ENCODE results near the gene TPGS1.

TPGS1 gene

GRCh38 chr19:542173-542866 lies 35.0 kb downstream of the TPGS1 start:
- DNase-seq: no peak

- no peak for DNase-seq
These were observed 36.8 kb downstream of the TPGS1 start, which contains the start of gene GZMM for GRCh38 chr19:543910-544608. TSS of gene GZMM (plus strand) at chr19:544053. CDS start at chr19:544072, 19 bp downstream.

- no peak for DNase-seq
These were observed 39.8 kb downstream of the TPGS1 start for GRCh38 chr19:547117-547516.

GRCh38 chr19:547836-548720 lies 40.8 kb downstream of the TPGS1 start:
- no peak for DNase-seq

GRCh38 chr19:548886-549830 lies 41.9 kb downstream of the TPGS1 start:
- no peak for DNase-seq

GRCh38 chr19:554817-555216 lies 47.5 kb downstream of the TPGS1 start:
- no peak for DNase-seq

GRCh38 chr19:555474-555808 lies 48.1 kb downstream of the TPGS1 start:
- no peak for DNase-seq

GRCh38 chr19:556611-557382 lies 49.5 kb downstream of the TPGS1 start:
- DNase-seq: no peak

GRCh38 chr19:558770-559439 lies 51.6 kb downstream of the TPGS1 start:
- DNase-seq: no peak

GRCh38 chr19:560121-560520 lies 52.8 kb downstream of the TPGS1 start:
- no peak for DNase-seq

GRCh38 chr19:566403-566802 lies 59.1 kb downstream of the TPGS1 start:
- DNase-seq: no peak

GRCh38 chr19:566844-567243 lies 59.5 kb downstream of the TPGS1 start:
- no peak for DNase-seq

GRCh38 chr19:567296-567900 lies 60.1 kb downstream of the TPGS1 start:
- DNase-seq: no peak

Data from 8988T (cell line).